MM.1S (cell line): ENCODE measurements around the gene FGGY.

Experiments used
- EZH2 ChIP-seq: fragments of 300-600 bp; sonication (generic); optimal IDR thresholded peaks from 2 replicates; pipeline ENCODE3; 2017; ENCODE audit warnings: low read depth, mild to moderate bottlenecking, antibody characterized with exemption, low read length, mixed read lengths
- TF ChIP-seq, protein P1 (sequence below): fragments of 300-600 bp; sonication (generic); IDR thresholded peaks from 2 replicates; pipeline ENCODE4 v1.5.1; 2016; ENCODE audit warnings: antibody characterized with exemption, low read length, mixed read lengths

DNA sequence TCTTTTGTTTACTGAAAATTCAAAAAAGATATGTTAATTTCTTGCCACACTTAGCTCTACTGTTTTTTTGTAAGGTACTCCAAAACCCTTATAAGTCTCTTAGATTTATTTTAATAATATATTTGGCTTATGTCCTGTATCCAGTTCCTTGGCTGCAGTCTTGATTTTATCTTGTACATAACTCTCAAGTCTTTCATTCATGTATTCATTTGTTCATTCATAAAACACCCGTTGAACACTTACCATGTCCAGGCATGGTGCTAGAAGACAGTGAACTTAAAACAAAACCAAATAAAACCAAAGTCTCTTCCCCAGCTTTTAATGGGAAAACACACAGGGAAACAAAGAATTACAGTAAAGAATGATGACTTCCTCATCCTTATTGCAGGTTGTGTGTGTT lies 215.8 kb downstream of the FGGY start:
- TF ChIP-seq, protein P1, sequence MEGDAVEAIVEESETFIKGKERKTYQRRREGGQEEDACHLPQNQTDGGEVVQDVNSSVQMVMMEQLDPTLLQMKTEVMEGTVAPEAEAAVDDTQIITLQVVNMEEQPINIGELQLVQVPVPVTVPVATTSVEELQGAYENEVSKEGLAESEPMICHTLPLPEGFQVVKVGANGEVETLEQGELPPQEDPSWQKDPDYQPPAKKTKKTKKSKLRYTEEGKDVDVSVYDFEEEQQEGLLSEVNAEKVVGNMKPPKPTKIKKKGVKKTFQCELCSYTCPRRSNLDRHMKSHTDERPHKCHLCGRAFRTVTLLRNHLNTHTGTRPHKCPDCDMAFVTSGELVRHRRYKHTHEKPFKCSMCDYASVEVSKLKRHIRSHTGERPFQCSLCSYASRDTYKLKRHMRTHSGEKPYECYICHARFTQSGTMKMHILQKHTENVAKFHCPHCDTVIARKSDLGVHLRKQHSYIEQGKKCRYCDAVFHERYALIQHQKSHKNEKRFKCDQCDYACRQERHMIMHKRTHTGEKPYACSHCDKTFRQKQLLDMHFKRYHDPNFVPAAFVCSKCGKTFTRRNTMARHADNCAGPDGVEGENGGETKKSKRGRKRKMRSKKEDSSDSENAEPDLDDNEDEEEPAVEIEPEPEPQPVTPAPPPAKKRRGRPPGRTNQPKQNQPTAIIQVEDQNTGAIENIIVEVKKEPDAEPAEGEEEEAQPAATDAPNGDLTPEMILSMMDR, result no peak
- no peak for TF ChIP-seq EZH2
